Esophagus muscularis mucosa (tissue), 4 donors: ENCODE measurements around the gene IL15RA.

Source experiments
- CTCF ChIP-seq, 3 experiments: fragments of 200-600 bp in 2 of 3; fragments of 450-650 bp in 1 of 3; sonication (generic) in 2 of 3; IDR thresholded peaks; one replicate each; pipeline ENCODE4 v1.5.1; 2017 to 2019; ENCODE audit warnings: antibody characterized with exemption in 3 of 3, mild to moderate bottlenecking in 2 of 3, moderate library complexity in 1 of 3
- EP300 ChIP-seq: sonication (generic); formaldehyde crosslinking; IDR thresholded peaks from one replicate; pipeline ENCODE4 v1.6.1; 2017; ENCODE audit warnings: antibody characterized with exemption
- POLR2A ChIP-seq: fragments of 450-650 bp; IDR thresholded peaks from one replicate; pipeline ENCODE4 v1.6.1; 2017; ENCODE audit warnings: antibody characterized with exemption, moderate library complexity, mild to moderate bottlenecking, low read depth
- POLR2AphosphoS5 ChIP-seq, 2 donors: sonication (generic); formaldehyde crosslinking; IDR thresholded peaks; one replicate each; pipeline ENCODE4 v1.6.1; 2017; ENCODE audit warnings: antibody characterized with exemption in 2 of 2

DNA sequence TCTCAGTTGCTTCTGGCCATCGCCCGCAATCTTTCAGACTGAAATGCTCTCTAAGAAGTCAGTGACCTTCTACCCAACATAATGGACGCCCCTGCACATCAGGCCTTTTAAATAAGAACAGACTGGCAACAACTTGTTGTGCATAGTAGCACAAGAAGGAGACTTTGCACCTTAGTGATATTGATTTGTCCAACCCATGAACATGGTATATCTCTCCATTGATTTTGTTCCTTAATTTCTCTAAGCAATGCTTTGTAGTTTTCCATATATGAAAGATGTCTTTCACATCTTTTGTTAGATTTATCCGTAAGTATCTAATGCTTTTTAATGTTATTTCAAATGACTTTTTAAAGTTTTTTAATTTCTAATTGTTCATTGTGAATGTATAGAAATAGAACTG, 4.3 kb downstream of the IL15RA start:
- TF ChIP-seq CTCF (IDR thresholded peaks at IDR 0.05) (no peak), POLR2A (no peak), POLR2AphosphoS5 (IDR thresholded peaks at IDR 0.05) (no peak), EP300 (no peak)
